Thoracic aorta (tissue), 2 donors: ENCODE measurements around the gene PGAM1. TPM values are rescaled to one million over a fixed set of nuclear protein-coding genes. Genes with fewer than 3 reads are reported as not detected.
"Not testable (repeated sequence)": the region's sequence is repeated elsewhere in the genome, so short reads cannot be mapped to it uniquely, and the experiment has no call there.

Experiments used
- ATAC-seq: fragments of 150-250 bp; one replicate; pipeline ENCODE4 v1.8.0; 2017; ENCODE audit warnings: low read depth; ENCODE audit not compliant: insufficient number of reproducible peaks, low FRiP score
- DNase-seq: peaks from one replicate; pipeline ENCODE4 v3.0.0-alpha.2; 2020; ENCODE audit warnings: low spot score
- H3K27ac ChIP-seq, 2 donors: fragments of 200-600 bp; sonication (generic); 1 replicate in 1 of 2; 2 replicates in 1 of 2; pipeline ENCODE4 v1.5.1; 2016; ENCODE audit warnings: mild to moderate bottlenecking in 2 of 2, moderate library complexity in 2 of 2
- H3K27me3 ChIP-seq: fragments of 200-600 bp; sonication (generic); replicated peaks from 2 replicates; pipeline ENCODE4 v1.6.0; 2016; ENCODE audit warnings: mild to moderate bottlenecking; ENCODE audit not compliant: insufficient read depth
- H3K36me3 ChIP-seq: fragments of 200-600 bp; sonication (generic); one replicate; pipeline ENCODE4 v1.5.1; 2016
- H3K4me1 ChIP-seq, 2 donors: fragments of 200-600 bp; sonication (generic); 1 replicate in 1 of 2; 2 replicates in 1 of 2; pipeline versions ENCODE4 v1.5.1 to v1.6.0; 2016; ENCODE audit warnings: low read depth in 2 of 2, mild to moderate bottlenecking in 1 of 2; ENCODE audit not compliant: control insufficient read depth in 1 of 2
- H3K4me3 ChIP-seq: fragments of 200-600 bp; sonication (generic); 2 replicates; pipeline ENCODE4 v1.5.1; 2016; ENCODE audit warnings: mild to moderate bottlenecking
- H3K9me3 ChIP-seq: fragments of 200-600 bp; sonication (generic); 2 replicates; pipeline ENCODE4 v1.5.1; 2016
- total RNA-seq, 2 donors: library from RNA; depleted of rRNA; stranded (reverse); fragments of >200 nt; gene quantifications; one replicate each; pipeline versions ENCODE4 v1.1.0 to v1.2.3, GENCODE V29; 2016
- TF ChIP-seq, protein P1 (sequence below): fragments of 200-600 bp; sonication (generic); IDR thresholded peaks from one replicate; pipeline ENCODE4 v1.5.1; 2019; ENCODE audit warnings: antibody characterized with exemption

PGAM1 gene
- total RNA-seq, 2 donors from 2014 or later: 199 to 231 TPM

DNA sequence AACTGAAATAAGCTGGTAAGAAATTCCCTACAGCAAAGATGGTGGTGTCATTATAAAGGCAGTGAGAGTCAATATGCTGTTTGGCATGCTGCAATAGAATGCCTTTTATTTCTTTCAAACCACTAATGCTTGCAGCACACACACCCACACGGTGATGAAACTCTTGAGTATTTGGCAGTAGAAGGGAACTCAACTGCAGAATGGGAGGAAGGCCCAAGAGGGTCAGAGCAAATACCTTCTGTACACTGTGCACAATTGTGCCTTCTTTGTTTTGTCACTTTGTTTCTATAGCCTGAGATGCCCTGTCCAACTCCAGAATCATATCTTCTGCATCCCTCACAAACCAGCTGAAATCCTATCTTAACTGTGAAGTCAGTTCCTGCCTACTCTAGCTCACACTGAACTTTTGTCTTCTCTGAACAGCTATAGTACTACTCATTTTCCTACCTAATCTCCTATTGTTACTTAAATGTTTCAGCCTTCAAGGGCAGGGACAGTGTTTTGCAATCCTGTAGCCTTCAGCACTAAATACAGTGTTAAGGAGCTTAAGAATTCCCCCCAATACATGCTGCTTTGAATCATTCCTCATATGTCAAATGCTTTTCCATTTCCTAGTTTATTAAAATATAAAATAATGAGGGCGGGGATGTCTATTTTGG lies 50.1 kb downstream of the PGAM1 start:
- H3K4me3 ChIP-seq: no peak overlapping the region
- ATAC-seq (no peak), DNase-seq (no peak)
- H3K27me3 ChIP-seq: no peaks in the 10 kb centered on the region
- TF ChIP-seq, protein P1, sequence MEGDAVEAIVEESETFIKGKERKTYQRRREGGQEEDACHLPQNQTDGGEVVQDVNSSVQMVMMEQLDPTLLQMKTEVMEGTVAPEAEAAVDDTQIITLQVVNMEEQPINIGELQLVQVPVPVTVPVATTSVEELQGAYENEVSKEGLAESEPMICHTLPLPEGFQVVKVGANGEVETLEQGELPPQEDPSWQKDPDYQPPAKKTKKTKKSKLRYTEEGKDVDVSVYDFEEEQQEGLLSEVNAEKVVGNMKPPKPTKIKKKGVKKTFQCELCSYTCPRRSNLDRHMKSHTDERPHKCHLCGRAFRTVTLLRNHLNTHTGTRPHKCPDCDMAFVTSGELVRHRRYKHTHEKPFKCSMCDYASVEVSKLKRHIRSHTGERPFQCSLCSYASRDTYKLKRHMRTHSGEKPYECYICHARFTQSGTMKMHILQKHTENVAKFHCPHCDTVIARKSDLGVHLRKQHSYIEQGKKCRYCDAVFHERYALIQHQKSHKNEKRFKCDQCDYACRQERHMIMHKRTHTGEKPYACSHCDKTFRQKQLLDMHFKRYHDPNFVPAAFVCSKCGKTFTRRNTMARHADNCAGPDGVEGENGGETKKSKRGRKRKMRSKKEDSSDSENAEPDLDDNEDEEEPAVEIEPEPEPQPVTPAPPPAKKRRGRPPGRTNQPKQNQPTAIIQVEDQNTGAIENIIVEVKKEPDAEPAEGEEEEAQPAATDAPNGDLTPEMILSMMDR: no peak
- no peak overlapping the region for H3K27ac ChIP-seq
- peaks cover 57% of the 10 kb centered on the region for H3K36me3 ChIP-seq
- no peaks in the 10 kb centered on the region for H3K4me1 ChIP-seq
- H3K9me3 ChIP-seq: no peaks in the 10 kb centered on the region

DNA sequence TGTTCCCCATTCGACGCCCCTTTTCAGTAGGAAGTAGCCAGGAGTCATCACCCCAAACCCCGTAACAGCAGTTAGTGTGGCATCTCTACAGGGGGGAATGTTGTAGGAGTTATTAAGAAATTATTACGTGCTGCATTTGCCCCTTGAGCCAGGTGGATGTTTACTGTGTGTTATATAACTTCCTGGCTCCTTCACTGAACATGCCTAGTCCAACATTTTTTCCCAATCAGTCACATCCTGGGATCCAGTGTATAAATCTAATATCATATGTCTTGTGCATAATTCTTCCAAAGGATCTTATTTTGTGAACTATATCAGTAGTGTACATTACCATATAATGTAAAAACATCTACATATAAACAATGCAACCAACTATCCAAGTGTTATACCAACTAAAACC lies 53.4 kb downstream of the PGAM1 start:
- not testable (repeated sequence) for DNase-seq, H3K4me1 ChIP-seq, H3K27ac ChIP-seq, H3K27me3 ChIP-seq, H3K4me3 ChIP-seq, H3K9me3 ChIP-seq, ATAC-seq
- H3K36me3 ChIP-seq: peaks cover 50% of the 10 kb centered on the region

DNA sequence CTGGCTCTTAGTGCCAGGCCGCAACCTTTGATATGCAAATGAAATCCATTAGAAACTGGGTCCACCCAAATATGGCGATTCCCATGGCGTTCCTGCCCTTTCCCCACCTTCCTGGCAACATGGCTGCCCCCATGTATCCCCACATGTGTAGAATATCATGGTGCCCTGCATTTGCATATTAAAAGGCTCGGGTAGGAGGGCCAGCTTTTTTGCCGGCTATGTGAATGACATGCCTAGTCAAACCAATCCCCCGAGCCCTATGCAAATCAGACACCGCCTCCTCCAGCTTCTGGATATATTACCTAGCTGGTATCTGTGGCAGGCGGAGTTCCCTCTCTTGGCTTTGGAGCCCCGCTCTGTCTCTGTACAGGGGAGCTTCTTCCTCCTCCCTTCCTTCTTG lies 53.9 kb downstream of the PGAM1 start:
- Histone ChIP-seq H3K4me3 (no peak overlapping the region), H3K36me3 (peaks cover 48% of the 10 kb centered on the region), H3K27me3 (no peaks in the 10 kb centered on the region), H3K9me3 (no peaks in the 10 kb centered on the region), H3K27ac (no peak overlapping the region), H3K4me1 (no peaks in the 10 kb centered on the region)
- TF ChIP-seq, protein P1: no peak
- DNase-seq: no peak
- no peak for ATAC-seq

DNA sequence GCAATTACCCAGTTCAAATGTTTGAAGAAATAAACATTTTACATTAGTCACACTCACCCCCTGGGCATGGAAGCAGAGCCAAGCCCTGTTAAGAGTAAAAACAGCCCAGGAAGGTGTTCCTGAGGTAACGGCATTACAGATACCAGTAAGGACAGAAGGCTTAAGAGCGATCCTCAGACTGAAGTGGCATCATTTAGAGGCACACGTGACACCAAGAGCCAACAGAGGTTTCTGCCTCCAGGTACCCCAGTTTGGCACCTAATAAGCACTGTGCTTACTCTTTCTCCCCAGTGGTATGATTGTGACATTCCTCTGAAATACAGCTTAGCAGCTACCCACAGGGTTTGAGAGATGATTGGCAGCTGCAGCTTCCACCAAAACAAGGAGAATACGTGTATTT lies 55.1 kb downstream of the PGAM1 start:
- no peak for ATAC-seq
- peaks cover 45% of the 10 kb centered on the region for H3K36me3 ChIP-seq
- no peaks in the 10 kb centered on the region for H3K27me3 ChIP-seq
- H3K27ac ChIP-seq: no peak overlapping the region
- TF ChIP-seq, protein P1: no peak
- no peaks in the 10 kb centered on the region for H3K9me3 ChIP-seq
- no peaks in the 10 kb centered on the region for H3K4me1 ChIP-seq
- DNase-seq: no peak
- no peak overlapping the region for H3K4me3 ChIP-seq

DNA sequence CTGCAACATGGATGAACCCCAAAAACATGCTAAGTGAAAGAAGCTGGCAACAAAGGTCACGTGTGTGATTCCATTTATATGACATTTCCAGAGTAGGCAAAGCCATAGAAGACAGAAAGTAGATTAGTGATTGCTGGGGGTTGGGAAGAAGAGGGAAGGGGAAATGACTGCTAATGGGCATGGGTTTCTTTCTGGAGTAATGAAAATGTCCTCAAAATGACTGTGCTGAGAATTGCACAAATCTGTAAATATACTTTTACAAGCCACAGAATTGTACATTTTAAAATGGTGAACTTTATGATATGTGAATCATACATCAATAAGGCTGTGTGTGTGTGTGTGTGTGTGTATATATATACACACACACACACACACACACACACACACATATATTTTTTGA lies 56.4 kb downstream of the PGAM1 start:
- Histone ChIP-seq H3K27me3 (no peaks in the 10 kb centered on the region), H3K4me1 (no peaks in the 10 kb centered on the region), H3K9me3 (no peaks in the 10 kb centered on the region), H3K36me3 (peaks cover 32% of the 10 kb centered on the region), H3K4me3 (no peak overlapping the region), H3K27ac (no peak overlapping the region)
- ATAC-seq (no peak), DNase-seq (no peak)
- TF ChIP-seq, protein P1: no peak

Other genes starting within 250 kb of the PGAM1 start
- gene SLIT1, start 240.2 kb upstream of the PGAM1 start, total RNA-seq: under 1 TPM; 0.14 to 0.35 TPM
- gene ARHGAP19, start 133.6 kb upstream of the PGAM1 start, total RNA-seq: 10 to 100 TPM in 1 of 2 donors, 1 to 10 TPM in 1; 3.5 to 27.1 TPM
- 10 to 100 TPM in 1 of 2 donors, 1 to 10 TPM in 1; 4.6 to 11.6 TPM for gene FRAT1, start 106.9 kb upstream of the PGAM1 start, total RNA-seq
- gene FRAT2, start 91.5 kb upstream of the PGAM1 start, total RNA-seq: 10 to 100 TPM in 1 of 2 donors, 1 to 10 TPM in 1; 8.3 to 15.0 TPM
- gene RRP12, start 24.9 kb upstream of the PGAM1 start, total RNA-seq: 10 to 100 TPM; 17.7 to 29.3 TPM
- gene EXOSC1, start 19.8 kb downstream of the PGAM1 start, total RNA-seq: 10 to 100 TPM; 23.4 to 38.0 TPM
- gene ZDHHC16, start 20.0 kb downstream of the PGAM1 start, total RNA-seq: 10 to 100 TPM; 23.4 to 31.7 TPM
- gene MMS19, start 72.2 kb downstream of the PGAM1 start, total RNA-seq: 100 to 1,000 TPM in 1 of 2 donors, 10 to 100 TPM in 1; 46.8 to 108 TPM
- gene UBTD1, start 72.7 kb downstream of the PGAM1 start, total RNA-seq: 10 to 100 TPM; 10.2 to 20.4 TPM
- gene ANKRD2, start 146.6 kb downstream of the PGAM1 start, total RNA-seq: 1 to 10 TPM in 1 of 2 donors, not detected in 1; 1.9 TPM
- 10 to 100 TPM in 1 of 2 donors, 1 to 10 TPM in 1; 7.0 to 12.3 TPM for gene HOGA1, start 158.2 kb downstream of the PGAM1 start, total RNA-seq
- gene C10orf62, start 163.5 kb downstream of the PGAM1 start, total RNA-seq: 1 to 10 TPM in 1 of 2 donors, not detected in 1; 1.2 TPM
- 1 to 10 TPM; 3.5 to 6.6 TPM for gene MORN4, start 207.3 kb downstream of the PGAM1 start, total RNA-seq
- gene PI4K2A, start 214.5 kb downstream of the PGAM1 start, total RNA-seq: 10 to 100 TPM; 18.0 to 22.9 TPM